HL-60/S4 treated with retinoic acid at 250 ng/mL for 4 days and 3 days (cell line): ENCODE measurements around the gene APAF1.
"Not testable (repeated sequence)": the region's sequence is repeated elsewhere in the genome, so short reads cannot be mapped to it uniquely, and the experiment has no call there.

Experiments
- in situ Hi-C: fragments of 300-500 bp; cut with MboI; formaldehyde crosslinking; loops from 2 replicates; pipeline ENCODE4 v1.7.0; 2022; ENCODE audit warnings: low sequenced_read_pairs

APAF1 gene

GRCh38 chr12:98751580-98752115 lies 106.6 kb downstream of the APAF1 start:
- in situ Hi-C loops = no loop called here

GRCh38 chr12:98752726-98753125 lies 107.6 kb downstream of the APAF1 start:
- in situ Hi-C loops = no loop called here

GRCh38 chr12:98754095-98754494 lies 109.0 kb downstream of the APAF1 start:
- in situ Hi-C loops = no loop called here

- in situ Hi-C loops = not testable (repeated sequence)
These were observed 110.8 kb downstream of the APAF1 start for GRCh38 chr12:98755855-98756254.

GRCh38 chr12:98757455-98757854 lies 112.4 kb downstream of the APAF1 start:
- in situ Hi-C loops = no loop called here

- in situ Hi-C loops = no loop called here
These were observed 113.2 kb downstream of the APAF1 start for GRCh38 chr12:98758331-98758730.

GRCh38 chr12:98763656-98764055 lies 118.6 kb downstream of the APAF1 start:
- in situ Hi-C loops = no loop called here

GRCh38 chr12:98767248-98767647 lies 122.2 kb downstream of the APAF1 start:
- in situ Hi-C loops = no loop called here

- in situ Hi-C loops = no loop called here
These were observed 124.0 kb downstream of the APAF1 start for GRCh38 chr12:98769068-98769467.

GRCh38 chr12:98770230-98770629 lies 125.1 kb downstream of the APAF1 start:
- in situ Hi-C loops = no loop called here

- in situ Hi-C loops = no loop called here
These were observed 127.0 kb downstream of the APAF1 start for GRCh38 chr12:98771811-98772752.

- in situ Hi-C loops = no loop called here
These were observed 127.7 kb downstream of the APAF1 start for GRCh38 chr12:98772818-98773217.

GRCh38 chr12:98780261-98780660 lies 135.2 kb downstream of the APAF1 start:
- in situ Hi-C loops = no loop called here

- in situ Hi-C loops = no loop called here
These were observed 138.3 kb downstream of the APAF1 start for GRCh38 chr12:98783420-98783819.
